CD4-positive, alpha-beta T cell treated with Interleukin-17A for 4 hours (primary cell): ENCODE measurements around the gene RGS7.
"Not testable (repeated sequence)": the region's sequence is repeated elsewhere in the genome, so short reads cannot be mapped to it uniquely, and the experiment has no call there.

Experiments used
- DNase-seq: peaks from one replicate; pipeline ENCODE4 v3.0.0-alpha.2; 2020; ENCODE audit warnings: mixed read lengths

Gene RGS7

GRCh38 chr1:241131636-241132194, 225.3 kb downstream of the RGS7 start:
- DNase-seq: no peak

GRCh38 chr1:241130881-241131280, 226.1 kb downstream of the RGS7 start:
- no peak for DNase-seq

GRCh38 chr1:241129207-241129960, 227.6 kb downstream of the RGS7 start:
- DNase-seq: no peak

- no peak for DNase-seq
Measured at GRCh38 chr1:241125286-241125685, 231.7 kb downstream of the RGS7 start.

GRCh38 chr1:241118049-241118448, 239.0 kb downstream of the RGS7 start:
- no peak for DNase-seq

- DNase-seq: no peak
Measured at GRCh38 chr1:241115784-241116183, 241.2 kb downstream of the RGS7 start.

GRCh38 chr1:241114699-241115233, 242.2 kb downstream of the RGS7 start:
- no peak for DNase-seq

- DNase-seq: no peak
Measured at GRCh38 chr1:241113557-241113956, 243.4 kb downstream of the RGS7 start.

GRCh38 chr1:241109039-241109438, 248.0 kb downstream of the RGS7 start:
- DNase-seq: no peak

GRCh38 chr1:241105147-241105546, 251.9 kb downstream of the RGS7 start:
- no peak for DNase-seq

GRCh38 chr1:241102664-241103063, 254.3 kb downstream of the RGS7 start:
- no peak for DNase-seq

- no peak for DNase-seq
Measured at GRCh38 chr1:241101622-241102021, 255.4 kb downstream of the RGS7 start.

GRCh38 chr1:241097479-241097878, 259.5 kb downstream of the RGS7 start:
- no peak for DNase-seq

GRCh38 chr1:241096982-241097381, 260.0 kb downstream of the RGS7 start:
- DNase-seq: no peak

GRCh38 chr1:241095847-241096246, 261.2 kb downstream of the RGS7 start:
- DNase-seq: no peak

- DNase-seq: no peak
Measured at GRCh38 chr1:241090798-241091197, 266.2 kb downstream of the RGS7 start.

GRCh38 chr1:241089066-241089465, 267.9 kb downstream of the RGS7 start:
- not testable (repeated sequence) for DNase-seq

- DNase-seq: not testable (repeated sequence)
Measured at GRCh38 chr1:241088075-241088474, 268.9 kb downstream of the RGS7 start.

- DNase-seq: no peak
Measured at GRCh38 chr1:241086686-241087085, 270.3 kb downstream of the RGS7 start.

GRCh38 chr1:241083285-241083684, 273.7 kb downstream of the RGS7 start:
- DNase-seq: no peak

GRCh38 chr1:241081473-241081872, 275.5 kb downstream of the RGS7 start:
- DNase-seq: no peak

GRCh38 chr1:241079459-241079858, 277.5 kb downstream of the RGS7 start:
- no peak for DNase-seq

GRCh38 chr1:241079047-241079446, 278.0 kb downstream of the RGS7 start:
- DNase-seq: no peak

- DNase-seq: no peak
Measured at GRCh38 chr1:241077386-241078147, 279.4 kb downstream of the RGS7 start.
